ENCODE measurements around the gene DLGAP4.

DNA sequence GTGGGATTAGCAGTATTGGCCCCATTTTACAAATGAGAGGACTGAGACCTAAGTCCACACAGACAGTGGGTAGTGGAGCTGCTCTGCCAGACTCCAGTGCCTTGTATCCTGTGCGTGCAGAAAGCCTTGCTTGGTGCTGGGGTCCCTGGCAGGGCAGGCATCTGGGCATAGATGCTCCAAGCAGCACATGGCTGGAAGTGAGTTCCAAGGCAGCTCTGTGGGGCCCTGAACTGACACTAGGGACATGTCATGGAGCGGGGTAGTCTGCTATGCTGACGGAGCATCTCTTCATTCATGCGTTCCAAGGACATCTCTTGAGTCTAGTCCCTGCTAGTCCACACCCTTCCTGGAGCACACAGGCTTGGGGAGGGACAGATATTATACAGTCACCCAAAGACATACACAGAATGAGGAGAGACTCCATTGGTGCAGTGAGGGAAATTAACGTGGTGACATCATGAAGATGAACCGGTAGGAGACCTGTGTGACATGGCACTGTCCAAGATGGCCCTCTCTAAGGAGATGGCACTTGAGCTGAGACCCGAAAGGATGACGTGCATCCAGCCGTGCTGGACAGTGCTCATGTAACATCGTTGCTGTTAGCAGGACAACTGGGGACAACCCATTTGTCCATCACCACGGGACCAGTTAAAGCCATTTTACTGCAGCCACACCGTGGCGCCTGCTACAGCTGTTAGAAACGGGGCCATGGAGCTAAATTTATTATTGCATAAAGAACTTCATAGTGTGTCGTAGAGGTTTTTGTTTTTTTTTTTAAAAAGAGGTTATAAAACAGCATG lies 65.1 kb downstream of the DLGAP4 start:
- TF ChIP-seq, protein P1, sequence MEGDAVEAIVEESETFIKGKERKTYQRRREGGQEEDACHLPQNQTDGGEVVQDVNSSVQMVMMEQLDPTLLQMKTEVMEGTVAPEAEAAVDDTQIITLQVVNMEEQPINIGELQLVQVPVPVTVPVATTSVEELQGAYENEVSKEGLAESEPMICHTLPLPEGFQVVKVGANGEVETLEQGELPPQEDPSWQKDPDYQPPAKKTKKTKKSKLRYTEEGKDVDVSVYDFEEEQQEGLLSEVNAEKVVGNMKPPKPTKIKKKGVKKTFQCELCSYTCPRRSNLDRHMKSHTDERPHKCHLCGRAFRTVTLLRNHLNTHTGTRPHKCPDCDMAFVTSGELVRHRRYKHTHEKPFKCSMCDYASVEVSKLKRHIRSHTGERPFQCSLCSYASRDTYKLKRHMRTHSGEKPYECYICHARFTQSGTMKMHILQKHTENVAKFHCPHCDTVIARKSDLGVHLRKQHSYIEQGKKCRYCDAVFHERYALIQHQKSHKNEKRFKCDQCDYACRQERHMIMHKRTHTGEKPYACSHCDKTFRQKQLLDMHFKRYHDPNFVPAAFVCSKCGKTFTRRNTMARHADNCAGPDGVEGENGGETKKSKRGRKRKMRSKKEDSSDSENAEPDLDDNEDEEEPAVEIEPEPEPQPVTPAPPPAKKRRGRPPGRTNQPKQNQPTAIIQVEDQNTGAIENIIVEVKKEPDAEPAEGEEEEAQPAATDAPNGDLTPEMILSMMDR (IDR thresholded peaks at IDR 0.05) = no peak
- TF ChIP-seq CEBPB (IDR thresholded peaks at IDR 0.05) = no peak
- TF ChIP-seq, protein P2, sequence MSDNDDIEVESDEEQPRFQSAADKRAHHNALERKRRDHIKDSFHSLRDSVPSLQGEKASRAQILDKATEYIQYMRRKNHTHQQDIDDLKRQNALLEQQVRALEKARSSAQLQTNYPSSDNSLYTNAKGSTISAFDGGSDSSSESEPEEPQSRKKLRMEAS (IDR thresholded peaks at IDR 0.05) = no peak
- no peak for TF ChIP-seq PBX3 (IDR thresholded peaks at IDR 0.05)
- TF ChIP-seq MYC (IDR thresholded peaks at IDR 0.05; ENCODE audit: borderline replicate concordance, low read length) = no peak
- TF ChIP-seq, protein P3, sequence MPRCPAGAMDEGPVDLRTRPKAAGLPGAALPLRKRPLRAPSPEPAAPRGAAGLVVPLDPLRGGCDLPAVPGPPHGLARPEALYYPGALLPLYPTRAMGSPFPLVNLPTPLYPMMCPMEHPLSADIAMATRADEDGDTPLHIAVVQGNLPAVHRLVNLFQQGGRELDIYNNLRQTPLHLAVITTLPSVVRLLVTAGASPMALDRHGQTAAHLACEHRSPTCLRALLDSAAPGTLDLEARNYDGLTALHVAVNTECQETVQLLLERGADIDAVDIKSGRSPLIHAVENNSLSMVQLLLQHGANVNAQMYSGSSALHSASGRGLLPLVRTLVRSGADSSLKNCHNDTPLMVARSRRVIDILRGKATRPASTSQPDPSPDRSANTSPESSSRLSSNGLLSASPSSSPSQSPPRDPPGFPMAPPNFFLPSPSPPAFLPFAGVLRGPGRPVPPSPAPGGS (IDR thresholded peaks at IDR 0.05) = no peak
- TF ChIP-seq, protein P4, sequence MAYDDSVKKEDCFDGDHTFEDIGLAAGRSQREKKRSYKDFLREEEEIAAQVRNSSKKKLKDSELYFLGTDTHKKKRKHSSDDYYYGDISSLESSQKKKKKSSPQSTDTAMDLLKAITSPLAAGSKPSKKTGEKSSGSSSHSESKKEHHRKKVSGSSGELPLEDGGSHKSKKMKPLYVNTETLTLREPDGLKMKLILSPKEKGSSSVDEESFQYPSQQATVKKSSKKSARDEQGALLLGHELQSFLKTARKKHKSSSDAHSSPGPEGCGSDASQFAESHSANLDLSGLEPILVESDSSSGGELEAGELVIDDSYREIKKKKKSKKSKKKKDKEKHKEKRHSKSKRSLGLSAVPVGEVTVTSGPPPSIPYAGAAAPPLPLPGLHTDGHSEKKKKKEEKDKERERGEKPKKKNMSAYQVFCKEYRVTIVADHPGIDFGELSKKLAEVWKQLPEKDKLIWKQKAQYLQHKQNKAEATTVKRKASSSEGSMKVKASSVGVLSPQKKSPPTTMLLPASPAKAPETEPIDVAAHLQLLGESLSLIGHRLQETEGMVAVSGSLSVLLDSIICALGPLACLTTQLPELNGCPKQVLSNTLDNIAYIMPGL (CRISPR knock-in tag; IDR thresholded peaks at IDR 0.05; ENCODE audit: borderline replicate concordance) = no peak
- no peak for TF ChIP-seq POLR2A (IDR thresholded peaks at IDR 0.05; ENCODE audit: low read length)
- TF ChIP-seq JUN (IDR thresholded peaks at IDR 0.05) = no peak
